ENCODE measurements around the gene CLCNKA.

GRCh38 chr1:16015491-16015890, 6.3 kb upstream of the CLCNKA start:
- TF ChIP-seq CTCF (IDR thresholded peaks at IDR 0.05; ENCODE audit: poor library complexity): no peak
- no peak for TF ChIP-seq EZH2phosphoT487 (IDR thresholded peaks at IDR 0.05; ENCODE audit: low read depth, severe bottlenecking, unreplicated experiment)
- no peak for TF ChIP-seq EZH2 (IDR thresholded peaks at IDR 0.05; ENCODE audit: borderline replicate concordance)
